T1000 (cell line): ENCODE data around the gene MAST2.

ENCODE experiments used
- DNase-seq: peaks from one replicate; lab custom pipeline; 2025; ENCODE audit warnings: mixed read lengths; lab: John Stamatoyannopoulos, UW

The MAST2 gene

GRCh38 chr1:45982359-45982758, 178.9 kb downstream of the MAST2 start:
- no peak for DNase-seq

DNA sequence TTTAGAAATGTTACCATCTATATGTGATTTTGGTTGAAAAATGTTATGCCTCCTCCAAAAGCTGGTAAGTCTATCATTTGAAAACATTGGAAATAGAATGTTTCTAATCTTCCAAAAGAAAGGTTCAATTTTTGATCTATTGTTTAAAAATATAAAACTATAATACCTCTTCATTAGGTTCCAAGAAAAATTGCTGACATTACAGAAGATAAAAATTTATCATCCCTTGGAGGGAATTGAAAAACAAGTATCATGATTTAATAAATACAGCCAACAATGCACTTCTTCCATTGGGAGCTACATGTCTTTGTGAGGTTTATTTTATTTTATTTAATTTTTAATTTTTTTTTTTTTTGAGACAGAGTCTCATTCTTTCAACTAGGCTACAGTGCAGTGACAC, 180.6 kb downstream of the MAST2 start:
- no peak for DNase-seq

DNA sequence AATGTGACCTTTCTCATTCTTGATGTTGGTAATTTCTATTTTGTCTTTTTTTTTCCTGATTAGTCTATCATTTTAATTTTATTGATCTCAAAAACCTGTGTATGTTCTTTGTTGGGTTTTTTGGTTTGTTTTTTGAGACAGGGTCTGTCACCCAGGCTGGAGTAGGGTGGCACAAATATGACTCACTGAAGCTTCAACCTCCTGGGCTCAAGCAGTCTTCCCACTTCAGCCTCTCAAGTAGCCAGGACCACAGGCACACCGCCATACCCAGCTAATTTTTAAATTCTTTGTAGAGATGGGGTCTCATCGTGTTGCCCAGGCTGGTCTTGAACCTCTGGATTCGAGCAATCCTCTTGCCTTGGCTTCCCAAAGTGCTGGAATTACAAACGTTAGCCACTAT, 183.8 kb downstream of the MAST2 start:
- DNase-seq = no peak

DNA sequence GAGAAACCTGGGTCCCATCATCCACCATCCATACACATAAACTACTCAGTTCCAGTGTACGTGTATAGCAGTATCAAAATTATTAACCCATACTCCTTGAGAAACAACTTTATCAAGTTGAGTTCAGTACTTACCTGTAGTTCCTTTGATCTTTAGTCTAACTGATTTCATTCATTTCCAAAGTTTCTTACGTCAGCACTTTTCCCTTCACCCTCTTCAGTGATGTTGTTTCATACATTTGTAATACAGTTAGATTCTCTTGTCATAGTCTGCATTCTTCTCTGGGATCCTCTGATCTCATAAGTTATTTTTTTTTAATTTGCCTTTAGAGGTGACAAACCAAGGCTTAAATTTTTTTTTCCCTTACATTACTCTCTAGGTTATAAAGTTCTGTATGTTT, 185.8 kb downstream of the MAST2 start:
- DNase-seq = no peak

DNA sequence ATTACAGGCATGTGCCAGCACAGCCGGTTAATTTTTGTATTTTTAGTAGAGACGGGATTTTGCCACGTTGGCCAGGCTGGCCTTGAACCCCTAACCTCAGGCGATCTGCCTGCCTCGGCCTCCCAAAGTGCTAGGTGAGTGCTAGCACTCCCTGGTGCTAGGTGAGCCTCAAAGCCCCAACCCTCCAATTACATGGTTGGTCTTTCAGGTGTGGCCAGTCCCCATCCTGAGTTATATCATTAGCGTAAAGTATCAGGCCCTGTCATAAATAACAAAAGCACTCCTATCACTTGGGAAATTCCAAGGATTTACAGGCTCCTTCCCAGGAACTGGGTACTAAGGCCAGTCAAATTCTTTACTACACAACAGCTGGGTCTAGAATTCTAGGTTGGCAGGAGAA, 191.0 kb downstream of the MAST2 start:
- DNase-seq = no peak

GRCh38 chr1:45995298-45995697, 191.9 kb downstream of the MAST2 start:
- no peak for DNase-seq

- no peak for DNase-seq
These were observed 194.7 kb downstream of the MAST2 start for GRCh38 chr1:45998020-45998617.

DNA sequence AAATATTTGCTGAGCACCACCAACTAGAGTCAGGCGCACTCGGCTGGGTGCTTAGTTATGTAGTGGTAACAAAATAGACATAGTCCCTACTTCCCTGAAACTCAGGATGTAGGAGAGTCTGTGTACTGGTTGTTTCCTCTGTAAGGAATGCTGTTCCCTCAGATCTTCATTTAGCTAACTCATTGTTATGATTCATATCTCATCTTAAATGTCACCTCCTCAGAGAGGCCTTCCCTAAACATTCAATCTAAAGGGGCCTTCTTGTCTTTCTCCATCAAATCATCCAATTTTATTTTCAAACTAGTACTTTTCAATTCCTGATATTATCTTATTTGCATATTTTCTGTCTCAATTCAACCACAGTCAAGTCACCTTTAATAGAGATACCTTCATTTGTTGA, 196.1 kb downstream of the MAST2 start:
- DNase-seq = no peak

DNA sequence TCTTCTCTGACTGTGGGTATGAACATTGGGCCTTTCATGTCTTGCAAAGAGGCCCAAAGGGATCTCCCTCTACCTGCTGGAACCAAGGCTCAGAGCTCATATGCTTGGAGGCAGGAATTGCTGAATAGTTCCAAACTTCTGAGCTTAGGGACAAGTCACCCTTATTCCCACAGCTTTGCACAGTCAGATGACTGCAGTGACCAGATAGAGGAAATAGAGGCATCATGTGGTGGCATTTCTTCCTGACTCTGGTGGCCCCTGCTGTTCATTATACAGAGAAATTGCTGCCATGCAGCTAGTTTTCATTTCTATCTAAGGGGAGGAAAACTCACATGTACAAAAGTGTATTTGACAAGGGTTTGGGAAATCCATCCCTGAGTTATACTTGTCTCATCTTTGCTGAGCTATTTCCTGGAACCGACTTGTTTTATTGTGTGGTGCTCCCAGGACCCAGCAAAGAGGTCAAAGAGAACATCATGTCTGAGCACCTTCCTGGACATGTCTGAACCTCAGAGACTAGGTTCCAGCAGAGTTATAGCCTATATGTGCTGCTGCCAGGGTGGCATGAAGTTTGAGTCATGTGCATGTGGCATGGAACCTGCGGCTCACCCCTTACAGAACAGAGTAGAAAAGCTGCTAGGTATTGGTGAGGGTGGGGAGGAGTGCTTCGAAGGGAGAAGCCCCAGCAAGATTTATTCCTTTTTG, 197.8 kb downstream of the MAST2 start:
- no peak for DNase-seq

DNA sequence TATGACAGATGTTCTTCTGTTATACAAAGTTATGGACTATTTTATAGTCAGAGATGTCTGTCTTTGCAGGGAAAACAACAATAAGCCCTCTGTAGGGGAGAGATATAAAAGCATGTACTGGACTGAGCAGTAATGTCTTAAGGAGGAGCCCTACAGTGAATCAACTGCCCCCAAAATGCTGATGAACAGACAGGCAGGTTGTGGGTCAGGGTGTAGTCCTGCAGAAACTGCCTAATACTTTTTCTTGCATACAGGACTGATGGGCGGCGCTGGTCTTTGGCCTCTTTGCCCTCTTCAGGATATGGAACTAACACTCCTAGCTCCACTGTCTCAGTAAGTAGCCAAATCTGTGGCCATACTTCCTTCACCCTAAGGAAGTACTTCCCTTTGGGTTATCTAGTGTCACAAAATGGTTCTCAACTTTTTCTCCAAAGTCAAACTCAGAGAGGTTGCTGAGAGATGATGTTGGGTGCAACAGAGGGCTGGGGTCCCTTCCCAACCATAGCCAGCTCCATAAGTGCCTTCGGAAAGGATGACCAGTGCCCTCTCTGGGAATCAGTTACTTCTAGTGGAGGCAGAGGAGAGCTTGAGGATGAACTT, 199.2 kb downstream of the MAST2 start:
- no peak for DNase-seq

GRCh38 chr1:46003315-46003714, 199.9 kb downstream of the MAST2 start:
- DNase-seq = no peak

GRCh38 chr1:46004492-46004891, 201.1 kb downstream of the MAST2 start:
- DNase-seq = no peak

DNA sequence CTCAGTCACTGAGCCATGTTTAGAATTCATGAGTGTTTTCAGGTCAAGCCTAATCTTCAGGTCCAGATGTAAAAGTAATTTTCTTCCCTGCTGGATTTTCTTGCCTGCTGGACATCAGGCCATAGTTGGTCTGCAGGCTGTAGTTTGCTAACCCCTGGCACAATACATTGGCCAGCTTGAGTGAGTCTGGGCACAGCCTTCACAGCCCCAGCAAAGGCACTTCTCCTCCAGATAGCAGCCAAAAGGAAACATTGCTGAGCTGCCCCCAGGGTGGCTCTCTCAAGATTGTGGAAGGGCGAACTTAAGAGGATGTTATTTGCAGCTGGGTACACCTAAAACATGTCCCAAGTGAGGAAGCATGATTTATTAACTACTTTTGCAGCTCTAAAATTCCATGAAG, 202.2 kb downstream of the MAST2 start:
- DNase-seq = no peak

DNA sequence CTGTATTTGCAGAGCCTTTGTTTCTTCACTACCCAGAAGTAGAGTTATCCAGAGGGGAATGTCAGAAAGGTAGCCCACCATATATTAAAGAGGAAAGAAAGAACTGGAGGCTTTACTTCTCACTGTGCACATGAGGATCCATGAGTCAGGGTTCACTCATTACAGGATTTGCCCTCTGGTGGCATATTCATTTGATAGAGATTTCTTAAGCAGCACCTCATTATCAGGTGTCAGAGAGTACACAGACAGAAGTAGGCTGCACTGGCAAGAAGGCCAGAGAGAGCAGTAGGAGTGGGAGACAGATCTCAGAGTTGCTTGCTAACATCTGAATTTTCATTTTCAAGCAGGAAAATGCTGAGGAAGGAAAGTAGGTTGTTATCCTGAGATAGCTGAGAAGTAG, 205.2 kb downstream of the MAST2 start:
- no peak for DNase-seq

DNA sequence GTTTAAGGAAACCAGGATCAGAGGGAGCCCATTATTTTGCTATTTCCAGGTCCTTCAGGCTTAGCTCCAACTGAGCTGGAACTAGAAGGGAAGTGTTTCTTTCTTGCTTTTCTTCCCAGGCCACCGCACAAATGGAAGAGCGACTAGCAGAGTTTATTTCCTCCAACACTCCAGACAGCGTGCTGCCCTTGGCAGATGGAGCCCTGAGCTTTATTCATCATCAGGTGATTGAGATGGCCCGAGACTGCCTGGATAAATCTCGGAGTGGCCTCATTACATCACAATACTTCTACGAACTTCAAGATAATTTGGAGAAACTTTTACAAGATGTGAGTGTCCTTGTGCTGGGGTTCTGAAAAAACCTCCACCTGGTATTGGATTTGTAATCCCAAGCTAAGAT, 207.2 kb downstream of the MAST2 start:
- no peak for DNase-seq

- DNase-seq = no peak
These were observed 207.8 kb downstream of the MAST2 start for GRCh38 chr1:46011121-46011695.

- DNase-seq = no peak
These were observed 208.8 kb downstream of the MAST2 start for GRCh38 chr1:46012236-46012635.

GRCh38 chr1:46013581-46013980, 210.2 kb downstream of the MAST2 start:
- DNase-seq = no peak

DNA sequence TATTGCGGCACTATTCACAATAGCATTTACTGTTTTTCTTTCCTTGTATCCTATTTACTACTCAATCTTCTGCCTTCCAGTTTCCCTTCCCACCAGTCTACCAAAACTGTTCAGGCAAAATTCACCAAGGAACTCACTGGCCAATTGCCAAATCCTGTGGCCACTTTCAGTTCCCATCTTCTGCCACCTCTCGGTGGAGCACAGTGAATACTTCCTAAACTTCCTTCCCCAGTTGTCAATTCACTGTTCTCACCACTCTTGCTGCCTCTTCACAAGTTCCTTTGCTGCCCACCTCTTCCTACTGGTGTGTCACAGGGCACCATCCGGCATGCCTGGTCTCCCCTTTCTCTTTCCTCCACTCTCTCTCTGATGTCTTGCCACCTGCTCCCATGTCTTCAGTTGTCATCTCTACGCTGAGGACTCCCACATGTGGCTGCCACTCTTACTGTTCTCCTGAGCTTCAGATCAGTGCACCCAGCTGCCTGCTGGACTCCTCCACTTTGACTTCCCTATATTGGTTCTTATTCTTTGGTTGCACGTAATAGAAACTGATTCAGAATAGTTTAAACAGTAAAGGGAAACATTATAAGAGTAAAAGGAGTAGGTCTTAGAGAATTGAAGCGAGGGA, 214.6 kb downstream of the MAST2 start:
- DNase-seq = no peak

DNA sequence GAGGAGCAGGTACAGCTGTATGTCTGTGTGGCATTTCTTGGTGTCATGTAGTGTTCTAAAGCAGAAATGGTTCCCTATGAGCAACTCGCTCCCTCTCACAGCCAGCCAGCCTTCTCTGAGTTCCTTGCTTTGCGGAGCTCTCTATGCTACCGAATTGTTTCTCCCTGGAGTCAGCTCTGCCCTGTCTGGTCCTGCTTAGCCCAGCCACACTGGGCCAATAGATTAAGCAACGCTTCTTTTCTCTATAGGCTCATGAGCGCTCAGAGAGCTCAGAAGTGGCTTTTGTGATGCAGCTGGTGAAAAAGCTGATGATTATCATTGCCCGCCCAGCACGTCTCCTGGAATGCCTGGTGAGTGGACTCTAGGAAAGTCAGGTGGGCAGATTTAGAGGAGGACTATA, 215.9 kb downstream of the MAST2 start:
- no peak for DNase-seq

DNA sequence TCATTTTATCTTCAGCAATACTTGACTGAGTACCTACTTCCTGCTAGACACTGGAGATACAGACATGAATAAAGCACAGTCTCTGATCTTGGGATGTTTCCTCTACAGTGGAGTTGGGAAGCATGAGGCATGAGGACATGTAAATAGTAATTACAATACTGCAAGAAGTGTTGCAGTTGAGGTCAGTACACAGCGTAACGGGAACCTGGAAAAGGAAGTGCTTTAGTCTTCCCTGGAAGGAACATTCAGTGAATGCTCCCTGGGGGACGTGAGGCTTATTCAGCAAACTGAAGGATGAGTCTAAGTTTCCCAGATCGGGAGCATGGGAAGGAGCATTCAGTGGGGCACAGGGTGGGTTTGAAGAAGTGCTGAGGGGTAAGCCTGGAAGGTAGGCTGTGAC, 216.6 kb downstream of the MAST2 start:
- no peak for DNase-seq

- no peak for DNase-seq
These were observed 217.9 kb downstream of the MAST2 start for GRCh38 chr1:46021046-46021996.
